WTC11 (cell line): Measurements from ENCODE around the gene SLC66A2.

Experiments used
- ATF1 ChIP-seq: sonication (generic); formaldehyde crosslinking; IDR thresholded peaks from 2 replicates; pipeline ENCODE4 v1.8.1; 2023; ENCODE audit warnings: mild to moderate bottlenecking, moderate library complexity, missing genetic modification reagents
- FOXJ3 ChIP-seq: sonication (generic); formaldehyde crosslinking; IDR thresholded peaks from 2 replicates; pipeline ENCODE4 v1.9.0; 2021; ENCODE audit warnings: missing genetic modification reagents, mild to moderate bottlenecking, borderline replicate concordance
- FOXP1 ChIP-seq: sonication (generic); formaldehyde crosslinking; IDR thresholded peaks from 2 replicates; pipeline ENCODE4 v1.8.0; 2022; ENCODE audit warnings: missing genetic modification reagents, mild to moderate bottlenecking, moderate library complexity, borderline replicate concordance
- JUN ChIP-seq: sonication (generic); formaldehyde crosslinking; IDR thresholded peaks from 2 replicates; pipeline ENCODE4 v1.8.0; 2023; ENCODE audit warnings: mild to moderate bottlenecking, missing genetic modification reagents
- SMAD3 ChIP-seq: sonication (generic); formaldehyde crosslinking; IDR thresholded peaks from 2 replicates; pipeline ENCODE4 v1.8.0; 2022; ENCODE audit warnings: missing genetic modification reagents, mild to moderate bottlenecking, borderline replicate concordance
- TP53 ChIP-seq: sonication (generic); formaldehyde crosslinking; IDR thresholded peaks from 2 replicates; pipeline ENCODE4 v1.8.1; 2023; ENCODE audit warnings: mild to moderate bottlenecking, missing genetic modification reagents
- ZNF121 ChIP-seq: sonication (generic); formaldehyde crosslinking; IDR thresholded peaks from 2 replicates; pipeline ENCODE4 v1.8.0; 2023; ENCODE audit warnings: missing genetic modification reagents
- ZNF219 ChIP-seq: sonication (generic); formaldehyde crosslinking; IDR thresholded peaks from 2 replicates; pipeline ENCODE4 v1.8.0; 2023; ENCODE audit warnings: missing genetic modification reagents, mild to moderate bottlenecking, borderline replicate concordance
- ZNF263 ChIP-seq: sonication (generic); formaldehyde crosslinking; IDR thresholded peaks from 2 replicates; pipeline ENCODE4 v1.8.1; 2022; ENCODE audit warnings: low read depth, mild to moderate bottlenecking, moderate library complexity, missing genetic modification reagents
- TF ChIP-seq, protein P1 (sequence below): sonication (generic); formaldehyde crosslinking; IDR thresholded peaks from 2 replicates; pipeline ENCODE4 v1.8.1; 2023; ENCODE audit warnings: mild to moderate bottlenecking, missing genetic modification reagents, moderate library complexity
- TF ChIP-seq, protein P2 (sequence below): fragments of 200-600 bp; IDR thresholded peaks from 2 replicates; pipeline ENCODE4 v1.8.0; 2022; ENCODE audit warnings: antibody characterized with exemption
- TF ChIP-seq, protein P3 (sequence below): sonication (generic); formaldehyde crosslinking; IDR thresholded peaks from 2 replicates; pipeline ENCODE4 v1.8.0; 2022; ENCODE audit warnings: mild to moderate bottlenecking, missing genetic modification reagents
- TF ChIP-seq, protein P4 (sequence below): sonication (generic); formaldehyde crosslinking; IDR thresholded peaks from 2 replicates; pipeline ENCODE4 v1.8.1; 2022; ENCODE audit warnings: missing genetic modification reagents, borderline replicate concordance
- TF ChIP-seq, protein P5 (sequence below): fragments of 250-450 bp; sonication (Bioruptor Pico); IDR thresholded peaks from 2 replicates; pipeline ENCODE4 v2.1.2; 2022; ENCODE audit warnings: mild to moderate bottlenecking, moderate library complexity

DNA sequence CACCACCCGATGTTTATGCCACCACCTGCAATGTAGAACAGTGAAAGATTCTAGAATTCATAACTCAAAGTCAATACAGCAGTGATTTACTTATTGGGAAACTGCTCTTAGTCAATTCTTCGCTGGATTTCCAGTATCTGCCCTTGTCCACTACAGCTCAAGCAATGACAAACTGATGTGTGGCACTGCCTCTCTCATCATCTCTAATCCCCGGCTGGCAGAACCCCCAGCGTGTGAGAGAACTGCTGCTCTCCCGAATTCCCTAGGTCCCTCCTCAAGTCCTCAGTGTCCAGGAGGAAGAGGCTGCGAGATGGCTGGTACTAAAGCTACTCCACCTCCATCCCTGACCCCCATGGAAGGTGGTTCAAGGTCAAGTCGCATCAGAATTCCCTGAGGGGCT lies 35.3 kb upstream of the SLC66A2 start:
- no peak for TF ChIP-seq JUN (CRISPR knock-in tag)
- TF ChIP-seq, protein P1, sequence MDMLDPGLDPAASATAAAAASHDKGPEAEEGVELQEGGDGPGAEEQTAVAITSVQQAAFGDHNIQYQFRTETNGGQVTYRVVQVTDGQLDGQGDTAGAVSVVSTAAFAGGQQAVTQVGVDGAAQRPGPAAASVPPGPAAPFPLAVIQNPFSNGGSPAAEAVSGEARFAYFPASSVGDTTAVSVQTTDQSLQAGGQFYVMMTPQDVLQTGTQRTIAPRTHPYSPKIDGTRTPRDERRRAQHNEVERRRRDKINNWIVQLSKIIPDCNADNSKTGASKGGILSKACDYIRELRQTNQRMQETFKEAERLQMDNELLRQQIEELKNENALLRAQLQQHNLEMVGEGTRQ (CRISPR knock-in tag), result no peak
- TF ChIP-seq, protein P2, sequence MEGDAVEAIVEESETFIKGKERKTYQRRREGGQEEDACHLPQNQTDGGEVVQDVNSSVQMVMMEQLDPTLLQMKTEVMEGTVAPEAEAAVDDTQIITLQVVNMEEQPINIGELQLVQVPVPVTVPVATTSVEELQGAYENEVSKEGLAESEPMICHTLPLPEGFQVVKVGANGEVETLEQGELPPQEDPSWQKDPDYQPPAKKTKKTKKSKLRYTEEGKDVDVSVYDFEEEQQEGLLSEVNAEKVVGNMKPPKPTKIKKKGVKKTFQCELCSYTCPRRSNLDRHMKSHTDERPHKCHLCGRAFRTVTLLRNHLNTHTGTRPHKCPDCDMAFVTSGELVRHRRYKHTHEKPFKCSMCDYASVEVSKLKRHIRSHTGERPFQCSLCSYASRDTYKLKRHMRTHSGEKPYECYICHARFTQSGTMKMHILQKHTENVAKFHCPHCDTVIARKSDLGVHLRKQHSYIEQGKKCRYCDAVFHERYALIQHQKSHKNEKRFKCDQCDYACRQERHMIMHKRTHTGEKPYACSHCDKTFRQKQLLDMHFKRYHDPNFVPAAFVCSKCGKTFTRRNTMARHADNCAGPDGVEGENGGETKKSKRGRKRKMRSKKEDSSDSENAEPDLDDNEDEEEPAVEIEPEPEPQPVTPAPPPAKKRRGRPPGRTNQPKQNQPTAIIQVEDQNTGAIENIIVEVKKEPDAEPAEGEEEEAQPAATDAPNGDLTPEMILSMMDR, result no peak
- TF ChIP-seq FOXJ3, result no peak
- TF ChIP-seq, protein P3, sequence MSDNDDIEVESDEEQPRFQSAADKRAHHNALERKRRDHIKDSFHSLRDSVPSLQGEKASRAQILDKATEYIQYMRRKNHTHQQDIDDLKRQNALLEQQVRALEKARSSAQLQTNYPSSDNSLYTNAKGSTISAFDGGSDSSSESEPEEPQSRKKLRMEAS, result no peak
- no peak for TF ChIP-seq FOXP1 (CRISPR knock-in tag)
- TF ChIP-seq, protein P4, sequence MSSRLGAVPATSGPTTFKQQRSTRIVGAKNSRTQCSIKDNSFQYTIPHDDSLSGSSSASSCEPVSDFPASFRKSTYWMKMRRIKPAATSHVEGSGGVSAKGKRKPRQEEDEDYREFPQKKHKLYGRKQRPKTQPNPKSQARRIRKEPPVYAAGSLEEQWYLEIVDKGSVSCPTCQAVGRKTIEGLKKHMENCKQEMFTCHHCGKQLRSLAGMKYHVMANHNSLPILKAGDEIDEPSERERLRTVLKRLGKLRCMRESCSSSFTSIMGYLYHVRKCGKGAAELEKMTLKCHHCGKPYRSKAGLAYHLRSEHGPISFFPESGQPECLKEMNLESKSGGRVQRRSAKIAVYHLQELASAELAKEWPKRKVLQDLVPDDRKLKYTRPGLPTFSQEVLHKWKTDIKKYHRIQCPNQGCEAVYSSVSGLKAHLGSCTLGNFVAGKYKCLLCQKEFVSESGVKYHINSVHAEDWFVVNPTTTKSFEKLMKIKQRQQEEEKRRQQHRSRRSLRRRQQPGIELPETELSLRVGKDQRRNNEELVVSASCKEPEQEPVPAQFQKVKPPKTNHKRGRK, result no peak
- TF ChIP-seq ZNF121 (CRISPR knock-in tag), result no peak
- TF ChIP-seq ATF1 (CRISPR knock-in tag), result no peak
- TF ChIP-seq ZNF219 (CRISPR knock-in tag), result no peak
- no peak for TF ChIP-seq SMAD3 (CRISPR knock-in tag)
- TF ChIP-seq, protein P5, sequence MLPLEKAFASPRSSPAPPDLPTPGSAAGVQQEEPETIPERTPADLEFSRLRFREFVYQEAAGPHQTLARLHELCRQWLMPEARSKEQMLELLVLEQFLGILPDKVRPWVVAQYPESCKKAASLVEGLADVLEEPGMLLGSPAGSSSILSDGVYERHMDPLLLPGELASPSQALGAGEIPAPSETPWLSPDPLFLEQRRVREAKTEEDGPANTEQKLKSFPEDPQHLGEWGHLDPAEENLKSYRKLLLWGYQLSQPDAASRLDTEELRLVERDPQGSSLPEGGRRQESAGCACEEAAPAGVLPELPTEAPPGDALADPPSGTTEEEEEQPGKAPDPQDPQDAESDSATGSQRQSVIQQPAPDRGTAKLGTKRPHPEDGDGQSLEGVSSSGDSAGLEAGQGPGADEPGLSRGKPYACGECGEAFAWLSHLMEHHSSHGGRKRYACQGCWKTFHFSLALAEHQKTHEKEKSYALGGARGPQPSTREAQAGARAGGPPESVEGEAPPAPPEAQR (CRISPR knock-in tag), result no peak
- TF ChIP-seq TP53, result no peak
- no peak for TF ChIP-seq ZNF263 (CRISPR knock-in tag)
